Esophagus muscularis mucosa (tissue), 2 donors: ENCODE results near the gene GASK1B.

Experiments used
- POLR2A ChIP-seq: fragments of 450-650 bp; IDR thresholded peaks from one replicate; pipeline ENCODE4 v1.6.1; 2017; ENCODE audit warnings: antibody characterized with exemption, moderate library complexity, mild to moderate bottlenecking, low read depth
- POLR2AphosphoS5 ChIP-seq, 2 donors: sonication (generic); formaldehyde crosslinking; IDR thresholded peaks; one replicate each; pipeline ENCODE4 v1.6.1; 2017; ENCODE audit warnings: antibody characterized with exemption in 2 of 2

DNA sequence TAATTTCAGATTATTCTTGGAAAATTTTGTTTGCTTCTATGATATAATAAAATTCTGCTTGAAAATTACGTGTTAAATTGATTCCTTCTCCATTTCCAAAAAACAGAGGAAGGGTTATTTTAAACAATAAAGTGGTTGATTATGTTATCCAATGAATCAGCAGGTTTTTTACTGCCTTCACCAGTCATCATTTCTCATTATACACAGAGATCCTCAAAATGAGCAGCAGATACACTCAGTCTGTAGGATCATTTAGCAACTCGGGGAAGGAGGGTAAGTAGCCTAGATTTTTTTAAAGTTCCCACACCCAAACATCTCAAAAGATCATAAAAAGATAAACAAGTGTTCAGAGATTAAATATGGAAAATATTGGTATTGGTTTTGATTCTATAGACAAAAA lies 30.6 kb upstream of the GASK1B start:
- TF ChIP-seq POLR2A (no peak), POLR2AphosphoS5 (IDR thresholded peaks at IDR 0.05) (no peak)
